LNCAP (cell line): Measurements from ENCODE around the gene LOXL3.

Experiments
- CTCF ChIP-seq: fragments of 450-650 bp; IDR thresholded peaks from 2 replicates; pipeline ENCODE4 v1.5.1; 2017; ENCODE audit warnings: mild to moderate bottlenecking

The LOXL3 gene

GRCh38 chr2:74535440-74535965 lies 18.2 kb downstream of the LOXL3 start:
- TF ChIP-seq CTCF, result no peak

DNA sequence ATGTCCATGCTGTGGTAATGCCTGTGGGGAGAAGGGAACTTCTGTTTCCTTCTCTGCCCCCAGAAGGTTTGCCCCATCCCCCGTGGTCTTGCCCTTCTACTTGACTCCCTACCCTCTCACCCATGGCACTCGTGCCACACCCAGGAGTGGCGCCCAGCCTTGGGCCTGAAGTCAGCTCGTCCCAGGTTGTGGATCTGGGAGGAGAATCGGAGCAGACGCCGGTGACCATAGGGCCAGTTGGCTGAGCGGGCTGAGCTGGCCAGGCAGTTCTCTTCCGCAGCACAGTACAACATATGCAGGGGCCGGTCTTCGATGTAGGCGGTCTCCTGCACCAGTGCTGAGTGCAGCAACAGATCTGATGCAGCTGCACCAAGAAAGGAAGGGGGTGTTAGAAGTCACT lies 19.3 kb downstream of the LOXL3 start:
- no peak for TF ChIP-seq CTCF

GRCh38 chr2:74533464-74533863 lies 20.3 kb downstream of the LOXL3 start:
- no peak for TF ChIP-seq CTCF

DNA sequence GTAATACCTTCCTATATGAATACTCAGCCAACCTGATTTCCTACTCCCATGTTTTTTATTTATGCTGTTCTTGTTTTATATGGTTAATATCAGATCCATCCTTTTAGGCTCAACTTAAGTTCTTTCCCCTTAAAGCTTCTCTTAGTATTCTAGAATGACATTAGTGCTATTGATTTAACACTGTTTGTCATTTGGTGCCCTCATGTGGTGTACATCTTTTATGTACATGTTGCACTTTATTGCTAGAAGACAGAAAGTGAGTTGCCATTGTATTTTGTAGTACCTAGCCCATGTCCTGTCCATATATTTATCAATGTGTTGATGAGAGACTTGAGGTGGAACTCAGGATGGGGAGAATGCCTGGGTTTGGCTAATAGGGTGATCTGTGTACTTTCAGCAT lies 21.5 kb downstream of the LOXL3 start:
- no peak; the same call in 1 of the 2 replicates for TF ChIP-seq CTCF

DNA sequence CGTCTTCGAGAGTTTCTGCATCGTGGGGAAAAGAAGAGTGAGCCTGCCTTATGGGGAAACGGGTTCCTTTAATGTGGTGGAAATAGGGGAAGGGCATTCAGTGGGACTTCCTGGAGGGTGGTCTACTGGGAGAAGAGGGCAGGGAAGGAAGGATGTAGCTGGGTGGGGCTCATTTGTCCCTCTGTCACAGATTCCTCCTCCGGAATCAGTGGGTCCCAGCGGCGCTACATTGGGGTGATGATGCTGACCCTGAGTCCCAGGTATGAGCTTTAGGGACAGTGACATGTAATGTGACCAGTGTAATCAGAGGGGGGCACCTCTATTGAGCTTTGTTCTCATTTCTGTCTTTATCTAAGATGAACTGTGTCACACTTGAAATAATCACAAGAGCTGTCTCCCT lies 22.1 kb downstream of the LOXL3 start:
- no peak for TF ChIP-seq CTCF

GRCh38 chr2:74530239-74531187 lies 23.2 kb downstream of the LOXL3 start:
- no peak for TF ChIP-seq CTCF

GRCh38 chr2:74529357-74530238 lies 24.1 kb downstream of the LOXL3 start, which contains the start of the genes AUP1 and HTRA2:
TSS of gene AUP1 (minus strand) at chr2:74529706. CDS start at chr2:74529629, 77 bp downstream.
TSS of gene HTRA2 (plus strand) at chr2:74529933. CDS start at chr2:74530007, 74 bp downstream.
- TF ChIP-seq CTCF, result no peak
